Lower leg skin (tissue), 4 donors: ENCODE measurements around the gene GPR27. TPM values are rescaled to one million over a fixed set of nuclear protein-coding genes. Genes with fewer than 3 reads are reported as not detected.

Source experiments
- DNase-seq, 2 donors: peaks; one replicate each; pipeline ENCODE4 v3.0.0-alpha.2; 2019; ENCODE audit warnings: low spot score in 2 of 2
- H3K4me3 ChIP-seq: fragments of 200-600 bp; sonication (generic); 2 replicates; pipeline ENCODE4 v1.5.1; 2017; ENCODE audit warnings: mild to moderate bottlenecking, low read depth; ENCODE audit not compliant: poor library complexity, severe bottlenecking
- CTCF ChIP-seq, 3 donors: fragments of 450-650 bp; IDR thresholded peaks; one replicate each; pipeline ENCODE4 v1.5.1; 2016; ENCODE audit warnings: antibody characterized with exemption in 3 of 3, mild to moderate bottlenecking in 3 of 3, moderate library complexity in 2 of 3
- POLR2A ChIP-seq, 2 donors: fragments of 450-650 bp; IDR thresholded peaks; one replicate each; pipeline ENCODE4 v1.6.1; 2016 to 2017; ENCODE audit warnings: antibody characterized with exemption in 2 of 2, mild to moderate bottlenecking in 1 of 2, moderate library complexity in 1 of 2
- WGBS, 2 donors: methylation state at CpG; one replicate each; pipeline ENCODE4 v1.1.5; 2018; 5-methylcytosine and 5-hydroxymethylcytosine counted together
- intact Hi-C: fragments of 100-400 bp; cut with DNase I; formaldehyde crosslinking; loops from one replicate; pipeline ENCODE4 v1.15.0; 2023; ENCODE audit warnings: low total_unique reads
- total RNA-seq, 4 donors: library from RNA; depleted of rRNA; stranded (reverse); fragments of >200 nt; gene quantifications; one replicate each; pipeline ENCODE4 v1.1.0, GENCODE V29; 2016

GPR27 gene
- total RNA-seq, 4 donors from 2014 or later: 1.9 to 4.5 (median 2.5) TPM

- no peak overlapping the region for H3K4me3 ChIP-seq
- WGBS, 2 donors: 71 to 87% methylated on average over 1 of the region's 1 CpG
- TF ChIP-seq CTCF (IDR thresholded peaks at IDR 0.05): no peak
- TF ChIP-seq POLR2A (IDR thresholded peaks at IDR 0.05): no peak
- intact Hi-C loops: no loop called here
- no peak for DNase-seq
Observed at GRCh38 chr3:71771884-71772283, 18.2 kb downstream of the GPR27 start.

- no peak for TF ChIP-seq POLR2A (IDR thresholded peaks at IDR 0.05)
- no peak for TF ChIP-seq CTCF (IDR thresholded peaks at IDR 0.05)
- no peak for DNase-seq
- WGBS, 2 donors: 66 to 76% methylated on average over 6 of the region's 6 CpGs
- intact Hi-C loops: no loop called here
- no peak overlapping the region for H3K4me3 ChIP-seq
Observed at GRCh38 chr3:71776538-71776937, 22.9 kb downstream of the GPR27 start.

GRCh38 chr3:71778353-71778752, 24.7 kb downstream of the GPR27 start:
- no peak for TF ChIP-seq POLR2A (IDR thresholded peaks at IDR 0.05)
- TF ChIP-seq CTCF (IDR thresholded peaks at IDR 0.05): no peak
- no peak for DNase-seq
- WGBS, 2 donors: 92 to 95% methylated on average over 3 of the region's 3 CpGs
- H3K4me3 ChIP-seq: no peak overlapping the region
- intact Hi-C loops: no loop called here

GRCh38 chr3:71779674-71780377, 26.2 kb downstream of the GPR27 start:
- TF ChIP-seq POLR2A (IDR thresholded peaks at IDR 0.05) (no peak), CTCF (IDR thresholded peaks at IDR 0.05) (no peak)
- WGBS, 2 donors: 68 to 74% methylated on average over 6 of the region's 6 CpGs
- no peak overlapping the region for H3K4me3 ChIP-seq
- no peak for DNase-seq
- intact Hi-C loops: no loop called here

GRCh38 chr3:71780430-71780829, 26.8 kb downstream of the GPR27 start:
- WGBS, 2 donors: 91 to 94% methylated on average over 4 of the region's 4 CpGs
- intact Hi-C loops: no loop called here
- H3K4me3 ChIP-seq: no peak overlapping the region
- no peak for TF ChIP-seq POLR2A (IDR thresholded peaks at IDR 0.05)
- no peak for TF ChIP-seq CTCF (IDR thresholded peaks at IDR 0.05)
- no peak for DNase-seq

- no peak overlapping the region for H3K4me3 ChIP-seq
- no peak for DNase-seq
- intact Hi-C loops: no loop called here
- TF ChIP-seq POLR2A (IDR thresholded peaks at IDR 0.05) (no peak), CTCF (IDR thresholded peaks at IDR 0.05) (no peak)
- 72 to 82% methylated on average over 1 of the region's 1 CpG for WGBS, 2 donors
Observed at GRCh38 chr3:71783152-71783551, 29.5 kb downstream of the GPR27 start.
